ENCODE measurements around the gene C12orf57. TPM values are rescaled to one million over a fixed set of nuclear protein-coding genes. Genes with fewer than 3 reads are reported as not detected.

The C12orf57 gene
- polyA plus RNA-seq, 10 donors: 120 to 180 (median 152) TPM

GRCh38 chr12:6951551-6952120, 7.8 kb downstream of the C12orf57 start:
- DNase-seq: no peak

GRCh38 chr12:6952121-6952862, 8.5 kb downstream of the C12orf57 start:
- no peak for DNase-seq

GRCh38 chr12:6952863-6953441, 9.1 kb downstream of the C12orf57 start:
- no peak for DNase-seq

- DNase-seq: peak; percentile 55 to 88 (median 78)
These were observed 9.9 kb downstream of the C12orf57 start for GRCh38 chr12:6953442-6954315.

DNA sequence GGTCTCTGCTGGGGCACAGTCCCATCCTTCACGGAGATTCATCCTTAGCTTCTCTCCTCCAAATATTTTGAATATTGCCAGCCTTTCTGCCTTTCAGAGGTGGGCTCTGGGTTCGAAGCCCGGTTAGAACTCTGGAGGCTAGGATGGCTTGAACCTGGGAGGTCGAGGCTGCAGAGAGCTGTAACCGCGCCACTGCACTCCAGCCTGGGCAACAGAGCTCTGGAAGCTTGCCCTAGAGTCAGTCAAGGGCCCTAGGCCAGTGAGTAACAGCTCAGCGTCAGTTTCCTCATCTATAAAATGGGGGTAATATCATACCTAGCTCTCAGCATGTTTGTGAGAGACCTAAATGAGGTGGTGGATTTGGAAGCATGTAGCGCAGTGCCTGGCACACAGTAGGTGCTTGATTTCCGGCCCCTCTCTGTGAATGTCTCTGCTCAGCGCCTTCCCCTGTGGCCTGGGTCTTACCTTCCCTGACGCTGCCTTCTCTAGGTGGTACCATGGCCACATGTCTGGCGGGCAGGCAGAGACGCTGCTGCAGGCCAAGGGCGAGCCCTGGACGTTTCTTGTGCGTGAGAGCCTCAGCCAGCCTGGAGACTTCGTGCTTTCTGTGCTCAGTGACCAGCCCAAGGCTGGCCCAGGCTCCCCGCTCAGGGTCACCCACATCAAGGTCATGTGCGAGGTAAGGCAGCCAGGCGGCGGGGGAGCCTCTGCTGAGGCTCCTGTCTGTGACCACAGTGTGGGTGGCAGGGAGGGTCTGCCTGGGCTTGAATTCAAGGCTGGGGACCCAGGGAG, 10.7 kb downstream of the C12orf57 start:
- no peak for DNase-seq

DNA sequence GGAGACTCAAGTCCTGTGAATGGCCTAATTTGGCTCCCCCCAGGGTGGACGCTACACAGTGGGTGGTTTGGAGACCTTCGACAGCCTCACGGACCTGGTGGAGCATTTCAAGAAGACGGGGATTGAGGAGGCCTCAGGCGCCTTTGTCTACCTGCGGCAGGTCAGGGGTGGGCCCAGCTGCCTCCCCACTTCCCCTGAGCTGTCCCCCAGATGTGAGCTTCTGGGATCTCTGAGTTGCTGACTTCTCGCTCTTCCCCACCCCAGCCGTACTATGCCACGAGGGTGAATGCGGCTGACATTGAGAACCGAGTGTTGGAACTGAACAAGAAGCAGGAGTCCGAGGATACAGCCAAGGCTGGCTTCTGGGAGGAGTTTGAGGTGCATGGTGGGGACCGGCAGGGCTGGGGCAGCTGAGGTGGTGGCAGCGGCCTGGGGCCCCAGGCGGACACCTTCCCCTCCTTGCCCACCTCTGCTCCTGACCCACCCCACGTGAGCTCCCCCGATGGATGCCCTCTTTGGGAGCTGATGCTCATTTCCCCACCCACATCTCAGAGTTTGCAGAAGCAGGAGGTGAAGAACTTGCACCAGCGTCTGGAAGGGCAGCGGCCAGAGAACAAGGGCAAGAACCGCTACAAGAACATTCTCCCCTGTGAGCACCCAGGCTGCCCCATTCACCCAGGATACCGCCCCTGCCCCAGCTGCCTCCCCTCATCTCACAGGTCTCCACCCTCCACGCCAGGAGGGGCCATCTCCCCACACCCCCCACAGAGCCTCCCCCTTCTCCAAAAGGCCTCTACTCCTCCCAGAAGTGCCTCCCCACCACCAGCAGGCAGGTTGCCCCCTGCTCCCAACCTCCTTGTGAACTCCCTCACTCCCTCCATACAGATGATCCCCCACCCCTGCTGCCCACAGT, 11.5 kb downstream of the C12orf57 start:
- no peak for DNase-seq

DNA sequence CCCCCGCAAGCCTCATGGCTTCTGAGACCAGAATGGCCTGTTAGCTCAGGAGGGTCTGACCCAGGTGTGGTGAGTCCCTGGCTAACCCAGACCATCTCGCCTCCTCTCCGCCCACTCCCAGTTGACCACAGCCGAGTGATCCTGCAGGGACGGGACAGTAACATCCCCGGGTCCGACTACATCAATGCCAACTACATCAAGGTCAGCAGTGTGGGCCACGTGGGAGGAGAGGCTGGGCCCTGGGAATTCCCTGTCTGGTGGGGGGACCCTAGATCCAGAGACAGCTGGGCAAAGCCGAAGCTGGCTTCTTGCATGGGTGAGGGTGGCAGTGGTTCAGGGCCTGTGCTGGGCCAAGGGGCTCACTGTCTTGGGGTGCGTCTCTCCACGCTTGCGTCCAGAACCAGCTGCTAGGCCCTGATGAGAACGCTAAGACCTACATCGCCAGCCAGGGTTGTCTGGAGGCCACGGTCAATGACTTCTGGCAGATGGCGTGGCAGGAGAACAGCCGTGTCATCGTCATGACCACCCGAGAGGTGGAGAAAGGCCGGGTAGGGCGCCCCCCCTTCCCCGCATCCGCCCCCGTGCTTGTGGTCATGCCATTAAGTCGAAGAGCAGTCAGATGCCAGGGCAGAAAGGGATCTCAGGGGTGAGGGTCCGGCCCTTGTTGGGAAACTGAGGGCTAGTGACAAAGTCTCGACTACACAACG, 12.4 kb downstream of the C12orf57 start:
- no peak for DNase-seq

- DNase-seq: no peak
These were observed 13.4 kb downstream of the C12orf57 start for GRCh38 chr12:6957151-6957701.

DNA sequence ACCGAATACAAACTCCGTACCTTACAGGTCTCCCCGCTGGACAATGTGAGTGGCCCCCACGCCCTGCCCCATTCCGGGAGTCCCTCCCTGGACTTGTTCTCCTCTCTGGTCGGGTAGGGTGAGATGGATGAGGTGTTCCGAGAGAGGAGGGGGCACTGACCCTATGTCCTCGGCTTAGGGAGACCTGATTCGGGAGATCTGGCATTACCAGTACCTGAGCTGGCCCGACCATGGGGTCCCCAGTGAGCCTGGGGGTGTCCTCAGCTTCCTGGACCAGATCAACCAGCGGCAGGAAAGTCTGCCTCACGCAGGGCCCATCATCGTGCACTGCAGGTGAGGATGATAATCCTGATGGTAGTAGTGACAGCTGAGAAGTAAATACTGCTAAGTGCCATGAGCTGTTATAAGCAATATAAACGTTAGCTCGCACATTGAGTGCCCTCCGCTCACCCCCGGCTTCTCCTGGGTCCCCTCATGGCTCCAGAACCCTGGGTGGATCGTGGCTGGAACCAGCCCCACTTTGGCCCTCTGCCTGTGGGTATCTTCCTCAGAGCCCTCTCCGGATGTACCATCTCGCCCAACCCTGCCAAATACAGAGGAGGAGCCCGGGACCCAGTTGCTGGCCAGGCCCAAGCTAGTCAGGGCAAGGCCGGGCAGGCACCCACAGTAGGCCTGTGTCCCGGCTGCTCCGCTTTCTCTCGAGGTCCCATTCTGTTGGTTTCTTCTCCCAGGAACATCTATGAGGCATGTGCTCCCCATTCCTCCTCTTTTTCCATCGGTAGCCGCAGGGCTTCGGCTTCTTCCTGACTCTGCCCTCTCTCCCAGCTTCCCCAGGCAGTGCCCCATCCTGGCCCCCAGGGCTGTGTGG, 14.2 kb downstream of the C12orf57 start:
- DNase-seq: no peak

DNA sequence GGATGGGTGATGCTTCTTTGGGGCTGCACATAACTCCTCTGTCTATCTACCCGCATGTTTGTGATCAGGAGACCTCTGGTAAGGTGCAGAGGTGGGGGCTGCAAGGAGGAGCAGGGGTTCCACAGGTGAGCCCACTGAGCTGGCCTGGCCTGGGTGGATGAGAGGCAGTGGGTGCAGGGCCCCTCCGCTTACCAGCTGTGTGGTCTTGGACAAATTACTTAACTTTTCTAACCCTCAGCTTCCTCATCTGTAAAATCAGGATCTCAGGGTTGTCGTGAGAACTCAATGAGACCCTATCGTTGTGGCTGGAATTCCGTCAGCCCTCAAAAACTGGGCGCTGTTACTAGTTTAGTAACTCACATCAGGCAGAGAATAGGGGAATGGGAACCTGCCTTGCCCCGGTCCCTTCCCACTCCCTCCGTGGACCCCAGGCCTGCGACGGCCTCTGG, 14.8 kb downstream of the C12orf57 start:
- no peak for DNase-seq

DNA sequence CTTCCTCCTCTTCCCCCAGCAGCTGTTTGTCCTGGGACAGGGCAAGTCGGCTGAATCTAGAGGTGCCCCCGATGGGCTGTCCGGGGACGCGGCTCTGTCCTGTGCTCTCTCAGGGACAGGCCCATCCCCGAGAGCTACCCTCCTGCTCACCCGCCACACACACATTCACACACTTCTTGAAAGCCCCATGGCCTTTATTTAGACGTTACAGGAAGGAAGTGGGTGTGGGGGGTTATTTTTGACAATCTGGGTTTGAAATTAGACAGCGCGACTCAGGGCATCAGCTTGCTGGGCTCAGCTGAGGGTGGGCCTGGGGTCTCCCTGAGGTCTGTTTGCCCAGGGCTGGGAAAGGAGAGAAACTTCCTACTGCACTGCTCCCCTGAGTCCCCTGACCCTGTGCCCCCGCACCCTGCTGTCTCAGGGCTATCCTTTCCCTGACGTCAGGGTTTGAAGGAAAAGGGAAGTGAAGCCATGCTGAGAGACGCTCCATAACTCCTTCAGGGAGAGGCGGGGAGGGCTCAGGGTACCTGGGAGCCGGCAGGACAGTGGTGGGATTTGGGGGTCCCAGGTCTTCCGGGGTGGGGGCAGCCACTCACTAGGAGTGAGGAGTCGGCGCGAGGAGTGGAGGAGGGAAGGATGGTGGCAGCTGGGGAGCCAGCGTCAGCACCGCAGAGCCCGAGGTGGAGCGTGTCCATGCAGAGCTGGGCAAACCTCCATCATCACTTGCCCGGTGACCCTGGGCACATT, 15.4 kb downstream of the C12orf57 start:
- DNase-seq: peak in 1 of 3 donors; percentile 54

DNA sequence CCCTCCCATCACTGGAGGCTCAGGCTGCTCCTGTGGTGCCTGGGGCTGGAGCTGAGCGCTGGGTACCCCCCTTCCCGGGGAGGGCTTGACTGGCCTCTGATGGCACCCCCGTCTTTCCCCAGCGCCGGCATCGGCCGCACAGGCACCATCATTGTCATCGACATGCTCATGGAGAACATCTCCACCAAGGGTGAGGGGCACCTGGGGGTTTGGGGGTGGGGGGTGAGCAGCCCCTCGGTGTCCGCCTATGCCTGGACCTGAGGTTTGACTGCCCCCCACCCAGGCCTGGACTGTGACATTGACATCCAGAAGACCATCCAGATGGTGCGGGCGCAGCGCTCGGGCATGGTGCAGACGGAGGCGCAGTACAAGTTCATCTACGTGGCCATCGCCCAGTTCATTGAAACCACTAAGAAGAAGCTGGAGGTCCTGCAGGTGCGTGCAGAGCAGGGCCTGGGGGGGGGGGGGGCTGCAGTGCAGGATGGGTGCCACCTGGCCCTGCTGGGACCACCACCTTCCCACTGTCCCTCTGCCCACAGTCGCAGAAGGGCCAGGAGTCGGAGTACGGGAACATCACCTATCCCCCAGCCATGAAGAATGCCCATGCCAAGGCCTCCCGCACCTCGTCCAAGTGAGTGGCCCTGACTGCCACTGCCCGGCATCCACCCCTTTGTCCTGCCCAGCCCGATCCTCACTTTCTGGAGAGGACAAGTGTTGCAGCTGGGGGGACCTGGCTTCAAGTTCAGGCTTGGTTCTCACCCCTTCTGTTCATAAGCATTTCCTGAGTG, 16.2 kb downstream of the C12orf57 start:
- DNase-seq: no peak

DNA sequence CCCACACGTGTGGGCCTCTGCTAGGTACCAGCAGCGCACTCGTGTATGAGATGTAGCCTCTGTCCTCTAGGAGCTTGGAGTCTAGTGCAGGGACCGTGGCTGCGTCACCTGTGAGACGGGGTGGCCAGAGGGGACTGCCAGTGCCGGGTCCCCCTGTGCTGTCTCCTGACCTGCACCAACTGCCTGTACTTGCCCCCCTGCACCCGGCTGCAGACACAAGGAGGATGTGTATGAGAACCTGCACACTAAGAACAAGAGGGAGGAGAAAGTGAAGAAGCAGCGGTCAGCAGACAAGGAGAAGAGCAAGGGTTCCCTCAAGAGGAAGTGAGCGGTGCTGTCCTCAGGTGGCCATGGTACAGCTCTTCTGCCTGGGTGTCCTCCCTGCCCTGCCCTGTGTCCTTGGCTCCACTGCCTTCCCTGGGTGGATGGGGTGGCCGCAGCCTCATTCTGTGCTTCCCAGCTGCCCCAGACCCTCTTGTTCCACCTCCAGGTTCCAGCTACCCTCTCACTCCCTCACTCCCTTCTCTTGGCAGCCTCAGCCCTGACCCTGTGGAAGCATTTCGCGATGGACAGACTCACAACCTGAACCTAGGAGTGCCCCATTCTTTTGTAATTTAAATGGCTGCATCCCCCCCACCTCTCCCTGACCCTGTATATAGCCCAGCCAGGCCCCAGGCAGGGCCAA, 16.9 kb downstream of the C12orf57 start:
- DNase-seq: peak in 1 of 3 donors; percentile 62

- DNase-seq: no peak
These were observed 17.5 kb downstream of the C12orf57 start for GRCh38 chr12:6961278-6961694.

DNA sequence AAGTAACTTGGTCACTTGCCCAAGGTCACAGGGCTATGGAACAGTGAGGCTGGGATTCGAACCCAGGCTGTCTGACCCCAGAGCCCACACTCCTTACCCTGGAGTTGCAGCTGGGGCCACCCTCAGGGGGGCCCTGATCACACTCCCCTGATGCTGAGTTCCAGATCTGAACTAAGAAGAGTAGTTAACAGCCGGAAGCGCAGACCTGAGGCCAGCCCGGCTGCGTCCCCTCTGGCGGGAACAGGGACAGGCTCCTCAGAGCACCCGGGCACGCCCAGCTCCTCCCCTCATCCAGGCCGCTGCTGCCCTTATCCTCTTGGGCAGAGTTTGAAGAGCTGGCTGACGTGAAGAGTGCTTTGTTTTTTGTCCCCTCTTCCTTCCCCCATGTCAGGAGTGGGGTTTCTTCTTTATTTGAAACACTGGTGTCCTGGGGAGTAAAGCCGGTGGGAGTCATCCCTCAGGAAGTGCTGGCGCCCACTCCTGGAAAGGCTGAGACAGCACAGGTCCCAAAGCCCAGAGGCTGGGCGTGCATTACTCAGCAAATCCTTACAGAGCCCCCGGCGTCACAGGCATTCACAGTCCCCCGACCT, 18.0 kb downstream of the C12orf57 start:
- DNase-seq: peak in 2 of 3 donors; percentile 74 to 78

Measured in muscle of back (tissue), 11 donors.